GF-D8 (cell line): ENCODE results near the gene MTA2.
"Not testable (repeated sequence)": the region's sequence is repeated elsewhere in the genome, so short reads cannot be mapped to it uniquely, and the experiment has no call there.

Experiments used
- DNase-seq: peaks from one replicate; lab custom pipeline; 2025; lab: John Stamatoyannopoulos, UW

Gene MTA2

DNA sequence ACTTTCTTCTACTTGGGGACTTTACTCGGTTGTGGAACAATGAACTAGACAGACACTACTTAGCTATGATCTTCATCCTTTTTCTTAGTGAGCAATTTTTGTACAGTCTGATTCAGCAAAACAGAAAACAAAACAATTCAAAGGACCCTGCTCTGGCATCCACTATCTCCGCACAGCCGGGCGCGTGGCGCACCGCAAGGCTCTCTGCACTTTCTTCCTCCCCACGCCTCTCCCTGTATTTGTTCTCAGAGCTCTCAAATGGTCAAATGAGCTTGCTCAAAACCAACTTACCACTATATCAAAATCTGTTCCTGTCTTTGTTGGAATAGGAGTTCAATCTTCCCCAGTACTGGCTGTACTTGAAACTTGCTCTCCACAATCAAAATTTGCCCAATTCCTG lies 35.4 kb downstream of the MTA2 start:
- DNase-seq = no peak

DNA sequence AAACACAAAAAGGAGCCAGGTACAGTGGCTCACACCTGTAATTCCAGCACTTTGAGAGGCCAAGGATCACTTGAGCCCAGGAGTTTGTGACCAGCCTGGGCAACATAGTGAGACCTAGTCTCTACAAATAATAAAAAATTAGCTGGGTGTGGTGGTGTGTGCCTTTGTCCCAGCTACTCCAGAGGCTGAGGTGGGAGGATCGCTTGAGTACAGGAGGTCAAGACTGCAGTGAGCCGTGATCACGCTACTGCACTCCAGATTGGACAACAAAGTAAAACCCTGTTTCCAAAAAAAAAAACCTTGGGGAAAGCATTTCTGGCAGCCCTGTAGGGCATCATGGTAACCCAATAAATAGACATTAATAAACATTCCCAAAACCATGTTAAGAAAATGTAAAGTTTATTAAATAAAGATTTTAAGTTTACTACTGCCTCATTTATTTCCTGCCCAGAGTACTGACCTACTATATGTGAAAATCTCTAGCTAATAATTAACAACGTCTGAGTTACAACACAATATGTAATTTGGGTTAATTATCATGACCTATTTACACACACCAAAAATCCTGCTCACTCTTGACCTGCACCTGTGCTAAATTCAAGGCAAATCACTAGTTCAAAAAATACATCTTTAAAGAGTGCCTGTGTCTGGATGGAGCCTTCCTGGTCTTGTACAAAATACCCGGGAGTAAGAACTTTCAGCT lies 36.4 kb downstream of the MTA2 start:
- DNase-seq = no peak

- DNase-seq = not testable (repeated sequence)
Observed at GRCh38 chr11:62561677-62562230, 39.9 kb downstream of the MTA2 start.

GRCh38 chr11:62560566-62561103 lies 41.0 kb downstream of the MTA2 start:
- DNase-seq = peak; percentile 62

DNA sequence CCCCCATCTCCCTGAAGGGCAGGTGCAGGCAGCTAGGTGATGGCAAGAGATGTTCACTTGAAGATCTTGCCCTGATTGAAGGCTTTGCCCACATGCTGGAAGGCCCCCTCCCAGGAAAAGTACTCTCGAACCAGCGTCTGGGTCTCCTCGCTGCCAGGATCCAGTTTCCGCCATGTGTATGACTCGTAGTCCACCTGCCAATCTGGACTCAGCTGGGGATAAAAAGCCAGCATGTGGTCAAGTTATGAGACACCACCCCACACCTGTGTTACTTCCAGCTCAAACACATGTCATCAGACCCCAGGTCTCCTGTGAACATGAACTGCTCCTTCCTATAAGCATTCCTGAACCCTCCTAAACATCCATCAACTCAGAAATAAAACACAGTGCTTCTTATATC lies 42.0 kb downstream of the MTA2 start:
- not testable (repeated sequence) for DNase-seq

GRCh38 chr11:62559204-62559603 lies 42.5 kb downstream of the MTA2 start:
- no peak for DNase-seq

DNA sequence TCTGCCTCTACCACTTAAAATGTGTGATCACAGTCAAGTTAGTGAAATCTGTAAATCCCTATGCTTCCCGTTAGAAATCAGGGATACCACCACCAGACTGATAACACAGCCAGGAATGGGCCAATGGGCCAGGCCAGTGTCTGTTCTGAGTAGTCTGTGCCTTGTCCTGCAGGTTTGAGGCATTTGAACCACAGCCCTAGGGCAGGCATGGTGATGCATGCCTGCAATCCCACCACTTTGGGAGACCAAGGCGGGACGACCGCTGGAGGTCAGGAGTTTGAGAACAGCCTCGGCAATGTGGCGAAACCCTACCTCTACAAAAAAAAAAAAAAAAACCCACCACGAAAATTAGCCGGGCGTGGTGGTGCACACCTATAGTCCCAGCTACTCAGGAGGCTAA lies 43.0 kb downstream of the MTA2 start:
- DNase-seq = no peak

DNA sequence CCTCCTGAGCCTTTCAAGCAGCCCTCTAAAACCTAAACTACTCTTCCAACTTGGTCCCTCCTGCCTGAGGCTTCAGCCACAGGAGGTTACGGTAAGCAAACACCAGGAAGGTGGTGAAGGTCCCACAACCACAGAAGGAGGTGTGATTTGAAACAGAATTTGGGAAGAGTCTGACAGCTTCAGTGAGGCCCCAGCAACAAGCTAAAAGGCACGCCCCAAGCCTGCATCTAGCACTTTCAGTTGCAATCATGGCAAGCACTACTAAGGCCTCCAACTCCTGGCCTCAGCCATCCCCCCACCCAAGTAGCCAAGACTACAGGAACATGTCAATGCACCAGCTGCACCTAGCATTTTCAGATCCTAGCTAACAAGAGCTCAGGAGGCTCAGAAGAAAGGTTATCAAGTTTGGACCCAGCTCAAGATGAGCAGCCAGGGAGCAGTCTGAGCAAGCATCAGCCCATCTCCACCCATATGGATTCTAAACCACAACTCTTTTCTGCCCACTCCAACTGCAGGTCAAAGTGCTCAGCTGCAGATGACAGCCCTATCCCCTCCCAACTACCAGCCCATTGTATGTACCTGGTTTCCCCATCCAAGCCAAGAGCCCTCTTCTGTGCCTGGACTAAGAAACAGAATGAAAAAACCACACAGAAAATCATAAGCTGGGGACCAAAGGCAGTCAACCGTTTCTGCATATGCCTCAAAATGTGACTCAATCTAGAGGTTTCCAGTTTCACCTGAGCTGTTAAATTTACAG lies 44.6 kb downstream of the MTA2 start:
- DNase-seq = peak; percentile 71

- peak; percentile 98 for DNase-seq
Observed at GRCh38 chr11:62556108-62556874, 45.4 kb downstream of the MTA2 start.

- DNase-seq = peak; percentile 92
Observed at GRCh38 chr11:62555464-62556107, 46.1 kb downstream of the MTA2 start.

DNA sequence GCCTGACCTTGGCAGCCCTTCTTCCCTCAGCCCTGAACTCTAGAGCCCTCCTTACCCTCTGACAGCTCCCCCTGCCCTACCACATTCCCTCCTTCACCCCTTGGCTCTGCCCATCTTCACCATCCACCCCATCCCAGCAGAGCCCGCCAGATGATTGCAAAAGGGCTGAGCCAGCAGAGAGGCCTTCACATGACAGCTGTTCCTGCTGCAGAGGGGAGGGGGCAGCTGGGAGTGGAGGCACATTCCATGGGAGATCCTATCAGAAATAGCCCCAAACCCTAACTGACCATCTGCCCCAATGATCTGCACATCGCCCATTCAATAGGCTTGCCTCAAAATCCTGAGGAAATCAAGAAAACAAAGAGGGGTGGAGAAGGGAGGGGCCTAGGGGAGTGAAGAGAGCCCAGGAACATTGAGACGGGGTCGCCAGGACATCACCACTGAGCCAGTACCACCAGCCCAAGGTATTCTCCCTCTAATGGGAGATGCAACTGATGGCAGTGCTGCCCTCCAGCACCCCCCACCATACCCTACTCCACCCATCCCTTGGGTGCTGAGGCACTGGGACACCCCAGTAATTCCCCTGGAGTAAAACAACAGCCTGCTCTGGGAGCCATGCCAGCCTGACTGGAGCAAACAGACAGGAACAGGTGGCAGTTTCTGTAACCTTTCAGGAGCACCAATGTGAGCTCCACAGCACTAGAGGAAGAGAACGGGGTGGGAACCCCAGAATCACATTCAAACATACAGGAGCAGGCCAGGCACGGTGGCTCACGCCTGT lies 47.1 kb downstream of the MTA2 start:
- DNase-seq = no peak

DNA sequence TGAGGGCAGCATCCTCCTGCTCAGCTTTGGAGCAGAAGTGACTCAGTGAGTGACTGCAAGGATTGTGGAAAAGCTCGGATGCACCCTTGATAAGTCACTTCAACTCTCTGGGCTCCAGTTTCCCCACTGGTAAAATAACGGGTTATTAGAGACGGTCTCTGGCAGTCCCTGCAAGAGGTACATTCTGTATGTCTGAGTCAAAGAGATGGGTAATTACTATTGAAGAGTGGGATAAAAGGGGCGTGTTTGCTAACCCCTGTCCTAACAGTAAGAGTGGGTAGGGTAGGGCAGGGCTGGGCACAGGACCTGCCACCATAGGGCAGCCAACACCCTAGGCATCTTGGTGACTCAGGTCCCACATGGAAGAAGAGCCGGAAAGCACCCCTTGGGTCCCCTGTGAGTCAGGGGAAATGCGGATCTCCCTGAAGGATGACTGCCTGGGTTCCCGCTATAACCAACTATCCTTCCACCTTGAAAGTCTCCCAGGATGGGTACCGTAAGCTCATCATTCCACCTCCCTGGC lies 47.8 kb downstream of the MTA2 start:
- DNase-seq = no peak

DNA sequence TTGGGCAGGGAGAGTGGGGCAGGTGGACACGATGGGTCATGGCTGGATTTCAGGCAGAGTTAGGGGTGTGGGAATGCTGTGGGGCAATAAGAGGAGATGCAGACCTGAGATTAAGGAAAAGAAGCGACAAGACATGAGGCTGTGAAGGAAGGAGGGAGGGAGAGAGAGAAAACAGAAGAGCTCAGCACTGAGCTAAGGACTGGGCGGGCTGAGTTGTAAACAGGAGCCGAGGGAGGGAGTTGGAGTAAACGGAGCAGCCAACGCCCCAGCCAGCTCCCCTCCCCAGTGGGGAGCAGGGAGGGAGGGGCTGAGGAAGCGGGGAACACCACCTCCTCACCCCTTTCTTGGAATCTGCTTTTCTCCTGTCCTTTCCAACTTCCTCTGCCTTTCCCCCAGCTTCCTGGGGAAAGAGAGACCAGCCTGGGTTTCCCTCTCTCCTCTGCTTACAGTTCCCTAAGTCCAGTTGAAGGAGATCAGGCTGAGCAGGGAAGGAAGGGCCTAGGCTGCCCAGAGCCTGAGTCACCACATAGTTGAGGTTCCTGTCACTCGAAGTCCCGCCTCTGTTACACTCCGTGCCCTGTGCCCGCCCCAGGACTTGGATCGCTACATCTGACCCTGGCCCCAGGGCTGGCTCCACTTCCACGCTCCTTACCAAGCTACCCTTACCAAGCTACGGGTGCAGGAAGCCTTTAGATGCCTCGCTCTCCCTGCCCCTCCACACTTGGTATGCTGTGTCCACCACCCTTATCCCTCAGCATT lies 48.4 kb downstream of the MTA2 start:
- DNase-seq = peak; percentile 67

- DNase-seq = no peak
Observed at GRCh38 chr11:62552485-62553079, 49.1 kb downstream of the MTA2 start.

DNA sequence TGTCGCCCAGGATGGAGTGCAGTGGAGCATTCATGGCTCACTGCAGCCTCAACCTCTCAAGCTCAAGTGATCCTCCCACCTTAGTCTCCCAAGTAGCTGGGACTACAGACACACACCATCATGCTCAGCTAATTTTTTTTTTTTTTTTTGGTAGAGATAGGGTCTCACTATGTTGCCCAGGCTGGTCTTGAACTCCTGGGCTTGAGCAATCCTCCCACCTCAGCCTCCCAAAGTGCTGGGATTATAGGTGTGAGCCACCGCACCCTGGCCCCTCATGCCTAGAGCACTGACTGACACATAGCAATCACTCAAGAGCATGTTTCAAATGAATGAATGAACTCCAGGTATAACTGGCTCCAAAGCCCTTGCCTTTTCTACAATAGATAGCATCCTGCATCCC lies 51.2 kb downstream of the MTA2 start:
- DNase-seq = not testable (repeated sequence)

DNA sequence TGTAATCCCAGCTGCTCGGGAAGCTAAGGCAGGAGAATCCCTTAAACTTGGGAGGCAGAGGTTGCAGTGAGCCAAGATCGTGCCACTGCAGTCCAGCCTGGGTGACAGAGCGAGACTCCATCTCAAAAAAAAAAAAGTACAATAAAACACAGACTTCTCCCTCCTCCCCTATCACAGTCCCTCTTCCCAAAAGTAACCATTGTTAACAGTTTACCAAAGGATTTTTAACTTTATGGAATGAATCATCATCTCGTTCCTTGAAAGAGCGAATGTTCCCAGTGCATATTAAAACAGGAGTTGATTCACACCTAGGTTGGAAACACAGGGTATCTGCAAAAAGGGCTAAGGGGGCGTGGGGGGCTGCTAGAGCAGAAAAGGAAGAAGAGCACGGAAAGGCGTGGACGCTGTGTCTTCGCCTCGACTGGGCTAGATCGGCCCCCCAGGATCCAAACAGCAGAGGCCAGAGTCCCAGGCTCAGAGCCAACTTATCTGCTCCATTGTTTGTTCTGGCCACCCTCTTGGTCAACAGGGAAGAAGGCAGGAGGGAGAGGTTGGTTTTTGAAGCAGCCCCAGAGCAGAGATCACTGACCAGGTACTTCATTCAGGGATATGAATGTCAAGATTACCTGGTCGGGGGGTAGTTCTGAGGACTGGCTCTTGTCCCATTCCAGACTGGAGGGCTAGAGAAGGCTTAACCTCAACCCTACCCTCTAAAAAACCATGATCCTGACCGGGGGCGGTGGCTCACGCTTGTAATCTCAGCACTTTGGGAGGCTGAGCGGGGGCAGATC lies 52.9 kb downstream of the MTA2 start:
- DNase-seq = no peak

- no peak for DNase-seq
Observed at GRCh38 chr11:62547691-62548281, 53.9 kb downstream of the MTA2 start.

DNA sequence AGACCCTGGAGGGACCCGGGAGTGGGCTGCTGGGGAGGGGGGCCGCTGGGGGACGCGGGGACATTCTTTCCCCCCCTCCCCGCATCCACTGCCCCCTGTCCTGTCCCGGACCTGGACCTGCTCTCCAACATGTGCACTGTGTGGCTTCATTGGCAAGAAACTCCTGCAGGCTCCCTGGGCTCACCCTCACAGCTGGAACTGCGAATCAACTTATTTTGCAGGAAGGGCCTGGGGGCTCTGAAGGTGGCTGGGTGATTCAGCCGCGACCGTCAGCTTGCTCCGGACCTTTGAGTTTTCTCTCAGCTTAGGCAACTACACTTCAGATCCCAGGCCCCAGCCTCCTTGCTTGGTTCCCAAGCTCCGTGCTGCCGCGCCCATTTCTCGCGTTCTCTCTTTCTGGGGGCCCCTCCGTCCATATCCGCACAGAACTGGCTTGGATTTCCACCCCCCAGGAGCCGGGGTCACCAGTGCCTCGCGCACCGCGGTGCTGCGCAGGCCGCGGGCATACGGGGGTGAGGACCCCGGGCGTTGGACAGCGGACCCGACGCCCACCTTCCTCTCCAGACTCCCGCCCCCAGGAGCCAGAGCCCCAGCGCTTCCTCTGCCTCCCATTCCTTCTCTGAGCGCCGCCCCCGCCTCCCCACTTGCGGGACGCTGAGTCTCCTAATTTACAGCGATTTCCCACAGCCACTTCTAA lies 54.6 kb downstream of the MTA2 start:
- DNase-seq = no peak
